GM12892 (cell line): Measurements from ENCODE around the gene EMX2.

ENCODE experiments used
- POLR2A ChIP-seq: IDR thresholded peaks from 2 replicates; pipeline ENCODE4 v1.6.1; 2011; ENCODE audit warnings: low read depth, low read length, control low read depth
- POLR2AphosphoS5 ChIP-seq: IDR thresholded peaks from 2 replicates; pipeline ENCODE4 v1.6.1; 2011; ENCODE audit warnings: low read depth, low read length, control low read depth
- TAF1 ChIP-seq: IDR thresholded peaks from 2 replicates; pipeline ENCODE4 v1.6.1; 2011; ENCODE audit warnings: low read depth, mild to moderate bottlenecking, control low read depth, low read length, borderline replicate concordance

- TF ChIP-seq POLR2A = no peak
- TF ChIP-seq POLR2AphosphoS5 = no peak
- TF ChIP-seq TAF1 = no peak
Observed at GRCh38 chr10:117499248-117500105, 43.1 kb upstream of the EMX2 start.
